ENCODE measurements around the gene SUFU. TPM values are rescaled to one million over a fixed set of nuclear protein-coding genes. Genes with fewer than 3 reads are reported as not detected.

SUFU gene
- total and polyA plus RNA-seq, 2 of the 8 experiments (the other 6 are each of a cell fraction or from before 2014, with no cell fraction given) = 7.0 to 10.8 TPM

DNA sequence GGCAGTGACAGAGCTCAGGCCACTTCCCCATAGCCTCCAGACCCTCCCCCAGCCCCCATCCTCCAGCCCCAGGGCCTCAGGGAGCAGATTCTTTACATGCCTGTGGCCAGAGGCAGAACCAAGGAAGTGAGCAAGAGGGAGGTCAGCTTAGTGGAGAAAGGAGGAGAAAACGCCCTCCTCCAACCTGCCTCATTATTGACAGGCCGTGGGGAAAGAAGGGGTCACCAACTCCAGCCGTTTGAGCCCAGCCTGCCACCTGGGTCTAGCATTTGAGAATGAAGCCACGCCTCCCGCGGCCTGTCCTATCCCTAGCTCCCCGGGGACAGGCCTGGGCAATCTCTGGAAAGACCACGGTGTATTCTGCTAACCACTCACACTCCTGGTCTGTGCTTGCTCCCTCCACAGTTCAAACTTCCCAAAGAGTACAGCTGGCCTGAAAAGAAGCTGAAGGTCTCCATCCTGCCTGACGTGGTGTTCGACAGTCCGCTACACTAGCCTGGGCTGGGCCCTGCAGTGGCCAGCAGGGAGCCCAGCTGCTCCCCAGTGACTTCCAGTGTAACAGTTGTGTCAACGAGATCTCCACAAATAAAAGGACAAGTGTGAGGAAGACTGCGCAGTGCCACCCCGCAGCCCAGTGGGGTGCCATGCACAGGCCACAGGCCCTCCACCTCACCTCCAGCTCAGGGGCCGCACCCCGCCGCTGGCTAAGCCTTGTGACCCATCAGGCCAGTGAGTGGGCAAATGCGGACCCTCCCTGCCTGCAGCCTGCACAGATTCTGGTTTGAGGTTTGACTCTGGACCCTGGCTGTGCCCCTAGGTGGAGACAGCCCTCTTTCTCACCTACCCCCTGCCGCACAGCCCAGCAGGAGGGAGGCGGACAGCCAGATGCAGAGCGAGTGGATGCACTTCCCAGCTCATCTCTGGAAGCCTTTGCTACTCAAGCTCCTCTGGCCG is 126.2 kb downstream of the SUFU start:
- Histone ChIP-seq H4K91ac (replicated peaks; ENCODE audit: insufficient read length, low read length) (peak overlapping the region; percentile 49), H3K23ac (ENCODE audit: insufficient read length) (no peak overlapping the region), H3K4me1 (replicated peaks in 1 of 4; ENCODE audit: control insufficient read depth in 3 of 4, insufficient read depth in 4 of 4, low read length in 3 of 4) (peaks cover 26 to 68% (median 51%) of the 10 kb centered on the region in 4 experiments), H3K27ac (ENCODE audit: low read depth, low read length) (peak overlapping the region; percentile 71; the same call in 1 of the 2 replicates), H4K5ac (ENCODE audit: insufficient read length, low read depth, low read length) (peak overlapping the region; percentile 88), H3K18ac (ENCODE audit: extremely low read depth, low read length) (peak overlapping the region; percentile 95), H2AK5ac (ENCODE audit: low read depth, low read length) (0 out of 2 replicates have a peak overlapping the region, but pooled peaks have one; percentile 77), H2BK12ac (ENCODE audit: low read depth, low read length) (peak overlapping the region; percentile 99; the same call in 1 of the 2 replicates), H3K79me1 (ENCODE audit: low read depth, low read length) (no peaks in the 10 kb centered on the region), H3K9ac (replicated peaks in 1 of 4; ENCODE audit: extremely low read depth in 1 of 4, low read depth in 3 of 4, low read length in 3 of 4) (peak overlapping the region in 1 of 4 experiments; percentile 25; a peak in 2 of 7 replicates), H3K23me2 (ENCODE audit: low read depth, low read length) (no peaks in the 10 kb centered on the region; the same call in none of the 2 replicates), H4K20me1 (replicated peaks in 1 of 2; ENCODE audit: control insufficient read depth in 1 of 2, insufficient read depth in 2 of 2, low read length in 2 of 2) (no peaks in the 10 kb centered on the region), H3K56ac (replicated peaks; ENCODE audit: insufficient read length, low read depth, low read length) (no peak overlapping the region), H3K14ac (ENCODE audit: insufficient read length) (no peak overlapping the region), H2BK5ac (ENCODE audit: low read depth, low read length) (peak overlapping the region; percentile 97; the same call in 1 of the 2 replicates), H3K4ac (replicated peaks; ENCODE audit: insufficient read length, low read depth, low read length) (peak overlapping the region; percentile 73), H3K36me3 (ENCODE audit: control insufficient read depth in 2 of 4, insufficient read depth in 4 of 4, low read length in 3 of 4) (no peaks in the 10 kb centered on the region; a peak in 1 of 8 replicates), H2BK15ac (ENCODE audit: low read length) (0 out of 2 replicates have a peak overlapping the region, but pooled peaks have one; percentile 75), H4K8ac (ENCODE audit: extremely low read depth, insufficient read depth, low read length) (no peak overlapping the region), H2BK20ac (ENCODE audit: low read length) (peak overlapping the region; percentile 80; the same call in 1 of the 2 replicates), H3K9me3 (ENCODE audit: insufficient read depth in 2 of 2, low read depth in 1 of 2, low read length in 1 of 2) (no peaks in the 10 kb centered on the region), H3K27me3 (replicated peaks in 1 of 4; ENCODE audit: control insufficient read depth in 3 of 4, extremely low read depth in 1 of 4, insufficient read depth in 3 of 4, low read length in 3 of 4) (no peaks in the 10 kb centered on the region), H3K79me2 (ENCODE audit: control insufficient read depth in 1 of 2, insufficient read depth in 2 of 2, low read length in 2 of 2) (no peaks in the 10 kb centered on the region), H3K4me3 (ENCODE audit: extremely low read depth in 1 of 4, insufficient read depth in 2 of 4, low read depth in 3 of 4, low read length in 4 of 4) (no peak overlapping the region), H2AFZ (ENCODE audit: low read length) (no peak overlapping the region), H2BK120ac (replicated peaks; ENCODE audit: low read depth, low read length) (peak overlapping the region; percentile 19), H3K4me2 (ENCODE audit: insufficient read depth in 1 of 2, low read depth in 2 of 2, low read length in 2 of 2) (peak overlapping the region in 1 of 2 experiments; percentile 2; a peak in 1 of 4 replicates)
- ChIA-PET POLR2A (ENCODE audit: partially characterized antibody) (interaction anchor here (0.8 to 5.6 kb wide), 10 partner anchors 11 to 127 kb away, joined by 3 to 51 read pairs (median 4); partner anchors contain the start of genes ACTR1A and TRIM8), CTCF (ENCODE audit: partially characterized antibody) (interaction anchor here (0.5 to 14.3 kb wide), 15 partner anchors 9 to 456 kb away, joined by 3 to 160 read pairs (median 4); partner anchors contain the start of gene TRIM8)
- FAIRE-seq (peak; percentile 52), DNase-seq (ENCODE audit: low read depth in 1 of 2, low spot score in 2 of 2) (peak; percentile 60 to 73)
- WGBS, 2 experiments (ENCODE audit: extremely low coverage in 1 of 2, insufficient coverage in 1 of 2, insufficient read length in 1 of 2, insufficient replicate concordance in 2 of 2, low coverage in 1 of 2, low lambda C conversion rate in 2 of 2, missing lambda C conversion rate in 1 of 2) = 65% methylated on average over 22 of the region's 22 CpGs; no CpG with 5 or more reads in 1 of the 2 experiments
- TF ChIP-seq SP4 (IDR thresholded peaks at IDR 0.05; ENCODE audit: low read length) (no peak), POLR2AphosphoS5 (IDR thresholded peaks at IDR 0.05; ENCODE audit: low read depth, low read length) (peak; percentile 76), RAD21 (IDR thresholded peaks at IDR 0.05 in 1 of 2, conservative IDR thresholded peaks at IDR 0.05 in 1 of 2; ENCODE audit: low read depth in 2 of 2, low read length in 2 of 2) (no peak), TAF1 (IDR thresholded peaks at IDR 0.05; ENCODE audit: low read depth, low read length) (peak; percentile 63; the same call in 1 of the 2 replicates), POLR2A (IDR thresholded peaks at IDR 0.05; ENCODE audit: control extremely low read depth in 1 of 2, low read depth in 2 of 2, low read length in 2 of 2) (peak in 1 of 2 experiments; percentile 73; a peak in 2 of 3 replicates), CHD1 (IDR thresholded peaks at IDR 0.05; ENCODE audit: low read depth, low read length) (no peak), CEBPB (IDR thresholded peaks at IDR 0.05; ENCODE audit: low read depth, low read length) (no peak), SP1 (IDR thresholded peaks at IDR 0.05; ENCODE audit: low read depth, low read length) (peak; percentile 72; the same call in 1 of the 2 replicates), KDM5A (IDR thresholded peaks at IDR 0.05; ENCODE audit: low read length) (no peak), RXRA (IDR thresholded peaks at IDR 0.05; ENCODE audit: insufficient read depth, low read depth, low read length) (no peak), ASH2L (IDR thresholded peaks at IDR 0.05; ENCODE audit: low read length) (peak; percentile 70)

All from H1 (cell line).